Measurements from ENCODE around the gene MACO1.

DNA sequence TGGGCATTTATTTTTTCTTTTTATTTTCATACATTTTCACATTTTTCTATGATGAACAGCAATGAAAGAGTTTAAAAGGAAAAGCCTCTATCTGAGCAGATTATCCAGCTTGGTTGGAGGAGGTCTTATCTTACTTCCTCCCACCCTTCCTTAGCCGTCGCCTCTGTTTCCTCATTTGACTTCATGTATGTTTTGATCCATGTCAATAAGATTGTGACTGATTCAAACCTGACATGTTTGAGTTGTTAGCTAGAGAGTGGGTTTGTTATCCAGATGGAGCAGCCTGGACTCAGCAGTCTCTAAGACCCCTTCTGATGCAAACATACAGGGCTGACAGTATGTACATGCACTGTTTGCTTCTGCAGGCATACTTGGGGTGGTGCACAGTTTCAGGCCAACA is 31.2 kb downstream of the MACO1 start:
- TF ChIP-seq POLR2AphosphoS2 (conservative IDR thresholded peaks at IDR 0.05; ENCODE audit: low read length) (no peak), CTCF (IDR thresholded peaks at IDR 0.05) (no peak), CBX8 (IDR thresholded peaks at IDR 0.05) (no peak), EP300 (IDR thresholded peaks at IDR 0.05) (no peak), PBX3 (IDR thresholded peaks at IDR 0.05) (no peak), POLR2A (IDR thresholded peaks at IDR 0.05; ENCODE audit: low read length) (no peak)

All from A549 (cell line).